G401.6 (cell line): ENCODE data around the gene AP4E1.
"Not testable (repeated sequence)": the region's sequence is repeated elsewhere in the genome, so short reads cannot be mapped to it uniquely, and the experiment has no call there.

Source experiments
- FAIRE-seq: peaks from 2 replicates; lab custom pipeline; 2012; peaks lifted over from hg19 to GRCh38; lab: Jason Lieb, UNC

AP4E1 gene

GRCh38 chr15:50889589-50889988 lies 18.9 kb upstream of the AP4E1 start:
- no peak for FAIRE-seq

- no peak for FAIRE-seq
These were observed 17.7 kb upstream of the AP4E1 start for GRCh38 chr15:50890751-50891150.

GRCh38 chr15:50891159-50891558 lies 17.3 kb upstream of the AP4E1 start:
- FAIRE-seq, result no peak

DNA sequence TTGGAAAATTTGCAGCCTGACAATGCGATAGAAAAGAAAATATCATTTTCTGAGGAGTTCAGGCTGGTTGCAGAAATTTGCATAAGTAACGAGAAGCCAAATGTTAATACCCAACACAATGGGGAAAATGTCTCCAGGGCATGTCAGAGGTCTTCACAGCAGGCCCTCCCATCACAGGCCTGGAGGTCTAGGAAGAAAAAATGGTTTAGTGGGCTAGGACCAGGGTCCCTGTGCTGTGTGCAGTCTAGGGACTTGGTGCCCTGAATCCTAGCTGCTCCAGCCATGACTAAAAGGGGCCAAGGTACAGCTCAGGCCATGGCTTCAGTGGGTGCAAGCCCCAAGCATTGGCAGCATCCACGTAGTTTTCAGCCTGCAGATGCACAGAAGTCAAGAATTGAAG lies 14.5 kb upstream of the AP4E1 start:
- FAIRE-seq, result no peak

DNA sequence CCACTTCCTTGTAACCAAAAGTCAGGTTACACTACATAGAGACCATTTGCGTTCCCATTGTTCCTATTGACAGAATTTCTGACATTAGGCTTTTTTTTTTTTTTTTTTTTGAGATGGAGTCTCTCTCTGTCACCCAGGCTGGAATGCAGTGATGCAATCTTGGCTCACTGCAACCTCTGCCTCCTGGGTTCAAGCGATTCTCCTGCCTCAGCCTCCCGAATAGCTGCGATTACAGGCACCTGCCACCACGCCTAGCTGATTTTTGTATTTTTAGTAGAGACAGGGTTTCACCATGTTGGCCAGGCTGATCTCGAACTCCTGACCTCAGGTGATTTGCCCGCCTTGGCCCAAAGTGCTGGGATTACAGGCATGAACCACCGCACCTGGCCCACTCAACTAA lies 7.1 kb upstream of the AP4E1 start:
- not testable (repeated sequence) for FAIRE-seq

DNA sequence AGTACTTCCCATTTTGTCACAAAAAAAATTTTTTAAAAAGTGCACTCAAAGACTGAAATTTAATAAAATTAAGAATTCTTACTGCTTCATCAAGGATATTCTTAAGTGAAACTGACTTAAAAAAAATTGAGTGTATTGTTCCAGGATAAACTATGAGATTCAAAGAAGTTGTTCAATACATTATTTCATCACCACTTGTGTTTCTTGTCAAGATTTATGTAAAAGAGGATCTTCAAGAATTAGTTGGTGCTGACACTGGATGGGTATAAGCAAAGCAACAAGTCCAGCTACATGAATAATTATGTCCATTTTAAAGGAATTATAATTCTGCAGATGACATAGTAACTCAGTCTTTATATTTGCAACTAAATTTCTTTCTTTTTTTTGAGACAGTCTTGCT lies 4.3 kb upstream of the AP4E1 start:
- FAIRE-seq, result no peak

GRCh38 chr15:50905055-50905454 lies 3.4 kb upstream of the AP4E1 start:
- no peak for FAIRE-seq

DNA sequence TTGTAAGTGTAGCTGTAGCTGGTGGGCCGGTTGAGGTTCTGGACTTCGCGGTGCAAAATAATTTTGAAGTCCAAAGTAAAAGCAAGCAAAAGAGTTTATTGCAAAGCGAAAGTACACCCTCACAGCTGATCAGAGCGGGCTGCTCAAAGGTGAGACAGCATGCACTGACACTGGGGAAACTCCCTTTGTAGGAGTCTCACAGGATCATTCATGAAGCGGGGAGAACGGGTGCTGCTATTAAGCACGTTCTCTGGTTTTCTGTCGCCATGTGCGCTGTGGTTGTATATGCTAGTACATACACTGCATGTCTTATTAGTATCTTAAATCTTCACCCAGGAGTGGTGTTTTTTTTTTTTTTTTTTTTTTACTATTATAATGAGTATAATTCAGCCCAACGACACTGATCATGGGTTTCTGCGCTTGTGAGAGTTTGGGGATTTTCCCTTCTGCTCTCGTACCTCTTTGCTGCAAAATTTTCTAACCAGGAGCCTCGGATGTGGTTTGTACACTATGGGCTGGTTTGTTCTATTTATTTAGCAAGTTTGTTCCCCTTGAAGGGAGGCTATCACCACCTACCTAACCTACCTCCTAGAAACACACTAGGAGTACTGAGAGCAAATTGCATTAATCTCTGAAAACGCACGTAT lies 1.4 kb upstream of the AP4E1 start:
- no peak for FAIRE-seq

GRCh38 chr15:50907601-50908208 lies 778 bp upstream of the AP4E1 start:
- FAIRE-seq, result no peak

- FAIRE-seq, result no peak
These were observed 481 bp downstream of the AP4E1 start for GRCh38 chr15:50909010-50909317.

DNA sequence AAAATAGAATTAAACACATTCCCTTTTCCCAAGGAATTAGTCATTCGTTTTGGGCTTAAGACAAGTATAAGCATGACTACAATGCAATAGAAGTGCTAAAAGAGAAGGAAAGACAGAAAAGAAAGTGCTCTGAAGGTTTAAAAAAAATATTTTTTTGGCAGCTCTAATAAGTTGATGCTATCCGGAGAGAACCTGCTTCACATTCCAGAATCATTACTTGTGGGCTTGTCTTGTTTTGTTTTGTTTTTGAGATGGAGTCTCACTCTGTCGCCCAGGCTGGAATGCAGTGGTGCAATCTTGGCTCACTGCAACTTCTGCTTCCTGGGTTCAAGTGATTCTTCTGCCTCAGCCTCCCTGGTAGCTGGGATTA lies 1.9 kb downstream of the AP4E1 start:
- FAIRE-seq, result not testable (repeated sequence)

DNA sequence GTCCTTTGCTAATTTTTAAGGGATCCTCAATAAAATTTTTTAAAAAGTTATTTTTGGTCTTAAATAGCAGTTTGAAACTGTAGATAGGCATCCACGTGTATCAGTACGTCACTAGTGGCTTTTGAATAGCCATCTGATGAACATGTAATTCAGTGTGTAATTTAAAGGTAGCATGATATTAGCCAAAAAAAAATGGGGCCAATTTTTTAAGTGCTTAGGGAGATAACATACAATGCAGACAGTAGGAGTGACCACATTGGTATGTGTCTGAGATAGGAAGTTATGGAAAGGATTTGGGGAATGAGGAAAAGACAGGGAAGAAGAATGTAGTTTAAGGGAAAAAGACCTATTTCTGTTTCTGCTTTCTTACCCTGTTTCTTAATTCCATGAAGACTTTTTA lies 2.5 kb downstream of the AP4E1 start:
- no peak for FAIRE-seq

GRCh38 chr15:50911621-50912020 lies 3.1 kb downstream of the AP4E1 start:
- no peak for FAIRE-seq

GRCh38 chr15:50916400-50916799 lies 7.9 kb downstream of the AP4E1 start:
- no peak for FAIRE-seq

GRCh38 chr15:50919359-50919758 lies 10.9 kb downstream of the AP4E1 start:
- FAIRE-seq, result not testable (repeated sequence)

- FAIRE-seq, result no peak
These were observed 16.8 kb downstream of the AP4E1 start for GRCh38 chr15:50925281-50925680.

GRCh38 chr15:50929062-50929461 lies 20.6 kb downstream of the AP4E1 start:
- no peak for FAIRE-seq

- FAIRE-seq, result no peak
These were observed 22.3 kb downstream of the AP4E1 start for GRCh38 chr15:50930792-50931191.

- FAIRE-seq, result peak; percentile 77
These were observed 24.9 kb downstream of the AP4E1 start for GRCh38 chr15:50933341-50933740.

DNA sequence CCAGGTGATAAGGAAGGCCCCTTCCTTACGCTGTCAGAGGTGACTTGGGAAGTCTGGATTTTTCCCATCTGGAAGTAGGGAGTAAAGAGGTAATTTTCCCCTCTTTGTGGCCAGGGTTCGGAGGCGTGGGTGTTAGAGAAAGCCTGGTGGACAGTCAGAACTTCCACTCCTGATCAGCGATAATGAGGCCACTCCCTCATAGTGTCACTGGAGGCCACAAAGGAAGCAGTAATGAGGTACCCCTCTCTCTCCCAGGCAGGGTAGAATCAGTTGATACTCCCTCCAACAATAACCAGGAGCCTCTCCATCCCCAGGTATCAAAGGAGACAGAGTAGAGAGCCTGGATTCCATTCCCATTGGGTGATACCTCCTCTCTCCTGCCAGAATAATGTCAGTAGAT lies 30.0 kb downstream of the AP4E1 start:
- FAIRE-seq, result no peak

DNA sequence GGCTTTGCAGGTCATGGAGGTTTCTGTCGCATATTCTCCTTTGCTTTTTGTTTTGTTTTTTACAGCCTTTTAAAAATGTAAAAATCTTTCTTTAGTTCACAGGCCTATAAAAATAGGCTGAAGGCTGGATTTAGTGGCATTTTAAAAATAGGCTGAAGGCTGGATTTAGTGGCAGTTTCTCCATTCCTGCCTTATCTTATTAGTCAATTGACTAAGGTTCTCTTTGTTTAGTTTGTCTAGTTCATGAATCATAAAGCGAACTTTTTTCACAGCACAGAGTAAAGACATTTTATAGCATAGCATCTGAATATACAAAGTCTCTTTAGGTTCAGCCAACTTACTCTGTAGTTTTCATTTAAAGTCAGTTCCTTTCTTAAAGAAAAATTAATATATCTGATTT lies 31.4 kb downstream of the AP4E1 start:
- FAIRE-seq, result no peak

DNA sequence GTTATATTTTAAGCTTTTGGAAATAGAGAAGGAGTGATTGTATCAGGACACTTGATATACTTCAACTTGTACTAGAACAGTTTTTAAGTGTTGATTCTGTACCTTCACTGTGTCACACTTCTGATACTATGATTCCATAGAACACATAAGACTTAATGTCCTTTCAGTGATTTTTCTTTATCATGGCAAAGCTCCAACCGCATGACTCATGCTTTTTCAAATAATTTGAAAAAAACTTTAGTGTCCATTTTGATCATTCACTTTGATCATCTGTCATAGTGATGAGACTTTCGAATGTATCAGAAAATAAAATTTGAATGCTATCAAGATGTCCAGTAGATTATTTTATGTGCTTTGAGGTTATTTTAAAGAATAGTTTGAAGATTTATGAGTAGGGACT lies 32.0 kb downstream of the AP4E1 start:
- FAIRE-seq, result peak; percentile 8

DNA sequence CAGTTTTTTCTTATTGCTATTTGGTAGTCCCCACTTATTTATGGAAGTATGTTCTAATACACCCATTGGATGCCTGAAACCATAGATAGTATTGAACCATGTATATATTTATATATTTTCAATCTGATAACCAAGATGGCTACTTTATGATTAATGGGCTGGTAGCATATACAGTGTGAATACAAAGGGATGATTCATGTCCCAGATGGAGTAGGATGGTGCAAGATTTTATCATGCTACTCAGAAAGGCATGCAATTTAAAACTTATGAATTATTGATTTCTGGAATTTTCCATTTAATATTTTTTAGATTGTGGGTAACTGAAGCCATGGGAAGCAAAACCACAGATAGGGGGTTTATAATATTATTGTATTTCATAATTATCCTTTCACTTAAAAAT lies 35.2 kb downstream of the AP4E1 start:
- FAIRE-seq, result no peak

- no peak for FAIRE-seq
These were observed 36.2 kb downstream of the AP4E1 start for GRCh38 chr15:50944672-50945071.

DNA sequence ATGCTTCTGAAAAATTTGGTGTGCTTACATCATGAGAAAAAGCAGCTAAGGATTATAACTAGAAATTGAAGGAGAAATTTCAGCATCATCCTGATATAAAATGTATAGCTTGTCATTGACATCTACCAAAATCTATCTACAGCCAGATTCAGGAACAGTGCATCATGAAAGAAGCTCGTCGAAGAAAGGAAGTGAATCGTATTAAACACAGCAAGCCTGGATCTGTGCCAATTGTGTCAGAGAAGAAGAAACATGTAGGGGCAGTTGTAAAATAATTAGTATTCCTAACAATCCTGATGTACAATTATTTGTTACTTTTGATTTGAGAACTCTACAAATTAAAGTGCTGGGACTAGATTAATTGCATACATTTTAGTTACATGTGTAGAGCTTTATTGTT lies 37.2 kb downstream of the AP4E1 start:
- FAIRE-seq, result no peak
